Astrocyte (in vitro differentiated cells and primary cell): ENCODE results near the gene ZNF438. TPM values are rescaled to one million over a fixed set of nuclear protein-coding genes. Genes with fewer than 3 reads are reported as not detected.
"Not testable (repeated sequence)": the region's sequence is repeated elsewhere in the genome, so short reads cannot be mapped to it uniquely, and the experiment has no call there.

Source experiments
- DNase-seq: peaks from one replicate; pipeline ENCODE4 v3.0.0-alpha.2; 2010; ENCODE audit warnings: low read depth
- FAIRE-seq: peaks from 2 replicates; lab custom pipeline; 2011; peaks lifted over from hg19 to GRCh38; lab: Jason Lieb, UNC
- H2AFZ ChIP-seq: 2 replicates; pipeline ENCODE4 v1.6.0; 2012; ENCODE audit warnings: low read depth, low read length, inconsistent platforms
- H3K27ac ChIP-seq: 2 replicates; pipeline ENCODE4 v1.5.1; 2011; ENCODE audit warnings: low read depth, low read length, inconsistent platforms
- H3K27me3 ChIP-seq: 2 replicates; pipeline ENCODE4 v1.6.0; 2011; ENCODE audit warnings: low read length, inconsistent platforms; ENCODE audit not compliant: insufficient read depth
- H3K36me3 ChIP-seq: 2 replicates; pipeline ENCODE4 v1.5.1; 2011; ENCODE audit warnings: low read length, inconsistent platforms; ENCODE audit not compliant: insufficient read depth
- H3K4me1 ChIP-seq: 2 replicates; pipeline ENCODE4 v1.5.1; 2011; ENCODE audit warnings: low read length, inconsistent platforms; ENCODE audit not compliant: insufficient read depth
- H3K4me2 ChIP-seq: 2 replicates; pipeline ENCODE4 v1.6.0; 2012; ENCODE audit warnings: low read length, inconsistent platforms
- H3K4me3 ChIP-seq: 2 replicates; pipeline ENCODE4 v1.5.1; 2011; ENCODE audit warnings: low read depth, mild to moderate bottlenecking, low read length, inconsistent platforms; ENCODE audit not compliant: insufficient read depth
- H3K79me2 ChIP-seq: 2 replicates; pipeline ENCODE4 v1.6.0; 2012; ENCODE audit warnings: mild to moderate bottlenecking, low read length, inconsistent platforms; ENCODE audit not compliant: insufficient read depth
- H3K9ac ChIP-seq: 2 replicates; pipeline ENCODE4 v1.6.0; 2012; ENCODE audit warnings: mild to moderate bottlenecking, low read length, inconsistent platforms
- H3K9me3 ChIP-seq: 2 replicates; pipeline ENCODE4 v1.5.1; 2012; ENCODE audit warnings: low read depth, mild to moderate bottlenecking, low read length, inconsistent platforms; ENCODE audit not compliant: insufficient read depth
- H4K20me1 ChIP-seq: 2 replicates; pipeline ENCODE4 v1.6.0; 2012; ENCODE audit warnings: low read length, inconsistent platforms; ENCODE audit not compliant: insufficient read depth
- H3K27ac Mint-ChIP-seq: one replicate; pipeline ENCODE4 v1.8.0; 2021; ENCODE audit warnings: mild to moderate bottlenecking, mixed read lengths; ENCODE audit not compliant: unreplicated experiment
- H3K27me3 Mint-ChIP-seq: one replicate; pipeline ENCODE4 v1.8.0; 2021; ENCODE audit warnings: low read depth, mixed read lengths; ENCODE audit not compliant: unreplicated experiment
- H3K36me3 Mint-ChIP-seq: one replicate; pipeline ENCODE4 v1.8.0; 2021; ENCODE audit warnings: low read depth, mixed read lengths; ENCODE audit not compliant: unreplicated experiment
- H3K4me1 Mint-ChIP-seq: one replicate; pipeline ENCODE4 v1.8.0; 2021; ENCODE audit warnings: low read depth, mixed read lengths; ENCODE audit not compliant: unreplicated experiment
- H3K4me3 Mint-ChIP-seq: one replicate; pipeline ENCODE4 v1.8.0; 2021; ENCODE audit warnings: mild to moderate bottlenecking, moderate library complexity, mixed read lengths; ENCODE audit not compliant: unreplicated experiment
- H3K9me3 Mint-ChIP-seq: one replicate; pipeline ENCODE4 v1.8.0; 2021; ENCODE audit warnings: mild to moderate bottlenecking, mixed read lengths; ENCODE audit not compliant: unreplicated experiment
- CTCF ChIP-seq: IDR thresholded peaks from 2 replicates; pipeline ENCODE4 v1.5.1; 2011; ENCODE audit warnings: low read depth, mild to moderate bottlenecking, inconsistent platforms, low read length, moderate library complexity; ENCODE audit not compliant: insufficient read depth
- EZH2 ChIP-seq: IDR thresholded peaks from 2 replicates; pipeline ENCODE4 v1.6.1; 2012; ENCODE audit warnings: mild to moderate bottlenecking, low read length, inconsistent platforms; ENCODE audit not compliant: insufficient read depth
- total RNA-seq: library from RNA; stranded (reverse); gene quantifications from 2 replicates; pipeline ENCODE4 v1.2.1, GENCODE V29; 2021

The ZNF438 gene
- total RNA-seq, 1 donor from 2014 or later = 2.2 TPM

- Histone ChIP-seq H3K9me3 (peaks cover 4% of the 10 kb centered on the region), H2AFZ (no peak overlapping the region), H3K4me2 (no peak overlapping the region), H3K4me1 (no peaks in the 10 kb centered on the region), H3K79me2 (no peaks in the 10 kb centered on the region), H3K4me3 (no peak overlapping the region), H3K27me3 (no peaks in the 10 kb centered on the region), H3K27ac (no peak overlapping the region), H4K20me1 (no peaks in the 10 kb centered on the region), H3K36me3 (no peaks in the 10 kb centered on the region), H3K9ac (no peak overlapping the region)
- Mint-ChIP-seq H3K36me3 (peaks cover 13% of the 10 kb centered on the region), H3K4me3 (no peak overlapping the region), H3K4me1 (no peaks in the 10 kb centered on the region), H3K9me3 (peaks cover 11% of the 10 kb centered on the region), H3K27me3 (no peaks in the 10 kb centered on the region), H3K27ac (no peak overlapping the region)
- DNase-seq = no peak
- TF ChIP-seq EZH2 (no peak), CTCF (no peak)
- FAIRE-seq = no peak
Measured at GRCh38 chr10:30929901-30930520, 101.7 kb downstream of the ZNF438 start.

- not testable (repeated sequence) for H3K27me3 ChIP-seq, H3K4me3 Mint-ChIP-seq, FAIRE-seq
Measured at GRCh38 chr10:30929311-30929729, 102.3 kb downstream of the ZNF438 start.

GRCh38 chr10:30928742-30929141 is 102.9 kb downstream of the ZNF438 start:
- H3K4me2 ChIP-seq = no peak overlapping the region
- H3K79me2 ChIP-seq = no peaks in the 10 kb centered on the region
- H4K20me1 ChIP-seq = no peaks in the 10 kb centered on the region
- H3K27ac ChIP-seq = no peak overlapping the region
- H3K27me3 Mint-ChIP-seq = no peaks in the 10 kb centered on the region
- H3K4me1 Mint-ChIP-seq = no peaks in the 10 kb centered on the region
- FAIRE-seq = no peak
- H3K4me3 Mint-ChIP-seq = no peak overlapping the region
- no peak overlapping the region for H2AFZ ChIP-seq
- peaks cover 17% of the 10 kb centered on the region for H3K9me3 Mint-ChIP-seq
- peaks cover 18% of the 10 kb centered on the region for H3K36me3 Mint-ChIP-seq
- DNase-seq = no peak
- H3K9ac ChIP-seq = no peak overlapping the region
- no peak overlapping the region for H3K27ac Mint-ChIP-seq
- H3K4me1 ChIP-seq = no peaks in the 10 kb centered on the region
- peaks cover 8% of the 10 kb centered on the region for H3K9me3 ChIP-seq
- H3K36me3 ChIP-seq = no peaks in the 10 kb centered on the region
- TF ChIP-seq EZH2 (no peak), CTCF (no peak)
- H3K27me3 ChIP-seq = no peaks in the 10 kb centered on the region
- no peak overlapping the region for H3K4me3 ChIP-seq

More at GRCh38 chr10:30929311-30929729, 102.3 kb downstream of the ZNF438 start:
- H3K27ac ChIP-seq, H3K27me3 Mint-ChIP-seq, H3K36me3 ChIP-seq, H3K27ac Mint-ChIP-seq, H3K9me3 ChIP-seq, DNase-seq, H4K20me1 ChIP-seq, H2AFZ ChIP-seq, H3K4me3 ChIP-seq, H3K4me2 ChIP-seq, H3K79me2 ChIP-seq, H3K4me1 Mint-ChIP-seq, H3K4me1 ChIP-seq, H3K9ac ChIP-seq: not testable (repeated sequence)
- peaks cover 13% of the 10 kb centered on the region for H3K9me3 Mint-ChIP-seq
- peaks cover 15% of the 10 kb centered on the region for H3K36me3 Mint-ChIP-seq
